Neural cell (in vitro differentiated cells): Measurements from ENCODE around the gene IFIT1B. TPM values are rescaled to one million over a fixed set of nuclear protein-coding genes. Genes with fewer than 3 reads are reported as not detected.

ENCODE experiments used
- H2AFZ ChIP-seq: fragments of 200-600, 300-800 bp; sonication (generic), shearing (Covaris generic); 2 replicates; pipeline ENCODE4 v1.6.0; 2014; ENCODE audit warnings: low read depth, mild to moderate bottlenecking, antibody characterized with exemption, low read length, moderate library complexity
- H3F3A ChIP-seq: fragments of 200-600 bp; shearing (Covaris generic); 2 replicates; pipeline ENCODE4 v1.6.1; 2016; ENCODE audit warnings: mild to moderate bottlenecking, moderate library complexity, mixed read lengths, antibody characterized with exemption, low read length; ENCODE audit not compliant: insufficient read depth, poor library complexity, severe bottlenecking
- H3K27ac ChIP-seq: fragments of 200-600, 300-800 bp; sonication (generic), shearing (Covaris generic); 2 replicates; pipeline ENCODE4 v1.5.1; 2014; ENCODE audit warnings: mild to moderate bottlenecking, low read length, moderate library complexity
- H3K27me3 ChIP-seq: fragments of 300-800, 200-600 bp; sonication (generic), shearing (Covaris generic); 2 replicates; pipeline ENCODE4 v1.6.0; 2014; ENCODE audit warnings: mild to moderate bottlenecking, low read depth, low read length, moderate library complexity; ENCODE audit not compliant: insufficient read depth
- H3K36me3 ChIP-seq: fragments of 300-800, 200-600 bp; sonication (generic), shearing (Covaris generic); 2 replicates; pipeline ENCODE4 v1.5.1; 2014; ENCODE audit warnings: mild to moderate bottlenecking, antibody characterized with exemption, low read length, moderate library complexity; ENCODE audit not compliant: insufficient read depth
- H3K4me2 ChIP-seq: fragments of 300-800, 200-600 bp; sonication (generic), shearing (Covaris generic); 2 replicates; pipeline ENCODE4 v1.6.0; 2014; ENCODE audit warnings: mild to moderate bottlenecking, low read length
- H3K4me3 ChIP-seq: fragments of 300-800, 200-600 bp; sonication (generic), shearing (Covaris generic); 2 replicates; pipeline ENCODE4 v1.5.1; 2014; ENCODE audit warnings: mild to moderate bottlenecking, low read length, moderate library complexity
- H3K79me2 ChIP-seq: fragments of 200-600 bp; shearing (Covaris generic); replicated peaks from 2 replicates; pipeline ENCODE4 v1.6.0; 2014; ENCODE audit warnings: mild to moderate bottlenecking, low read length, moderate library complexity; ENCODE audit not compliant: insufficient read depth
- H3K9ac ChIP-seq: fragments of 300-800, 200-600 bp; sonication (generic), shearing (Covaris generic); 2 replicates; pipeline ENCODE4 v1.6.1; 2016; ENCODE audit warnings: mild to moderate bottlenecking, low read length, mixed read lengths
- H3K9me2 ChIP-seq: fragments of 200-600 bp; shearing (Covaris generic); 2 replicates; pipeline ENCODE4 v1.6.1; 2016; ENCODE audit warnings: mild to moderate bottlenecking, low read length, mixed read lengths; ENCODE audit not compliant: insufficient read depth
- H3K9me3 ChIP-seq: fragments of 200-600, 300-800 bp; sonication (generic), shearing (Covaris generic); 2 replicates; pipeline ENCODE4 v1.6.1; 2016; ENCODE audit warnings: mild to moderate bottlenecking, mixed run types, low read length, moderate library complexity, mixed read lengths
- H4K20me1 ChIP-seq: fragments of 200-600 bp; shearing (Covaris generic); 2 replicates; pipeline ENCODE4 v1.6.1; 2016; ENCODE audit warnings: mild to moderate bottlenecking, mixed run types; ENCODE audit not compliant: insufficient read depth
- EP300 ChIP-seq: fragments of 450-650 bp; conservative IDR thresholded peaks from 2 replicates; pipeline ENCODE4 v1.6.1; 2014; ENCODE audit warnings: antibody characterized with exemption, mild to moderate bottlenecking, moderate library complexity; ENCODE audit not compliant: poor library complexity, severe bottlenecking
- EZH2 ChIP-seq: fragments of 200-600, 300-800 bp; shearing (Covaris generic), sonication (generic); IDR thresholded peaks from 2 replicates; pipeline ENCODE4 v1.6.1; 2014; ENCODE audit warnings: antibody characterized with exemption, low read length, borderline replicate concordance, mild to moderate bottlenecking; ENCODE audit not compliant: insufficient read depth, poor library complexity, severe bottlenecking
- MXI1 ChIP-seq: fragments of 450-650 bp; conservative IDR thresholded peaks from 2 replicates; pipeline ENCODE4 v1.6.1; 2014; ENCODE audit warnings: antibody characterized with exemption, mild to moderate bottlenecking; ENCODE audit not compliant: poor library complexity, severe bottlenecking
- POLR2AphosphoS5 ChIP-seq: IDR thresholded peaks from 2 replicates; pipeline ENCODE4 v1.6.1; 2012
- RAD21 ChIP-seq: fragments of 450-650 bp; conservative IDR thresholded peaks from 2 replicates; pipeline ENCODE4 v1.6.1; 2014; ENCODE audit warnings: antibody characterized with exemption, mild to moderate bottlenecking, moderate library complexity
- SMC3 ChIP-seq: fragments of 450-650 bp; conservative IDR thresholded peaks from 2 replicates; pipeline ENCODE4 v1.6.1; 2014; ENCODE audit warnings: antibody characterized with exemption, mild to moderate bottlenecking, moderate library complexity; ENCODE audit not compliant: poor library complexity
- TAF1 ChIP-seq: IDR thresholded peaks from 2 replicates; pipeline ENCODE4 v1.6.1; 2012; ENCODE audit warnings: low read depth
- polyA plus RNA-seq: library from polyadenylated mRNA; depleted of rRNA; stranded (reverse); fragments of >200 nt; gene quantifications from 2 replicates; pipeline ENCODE4 v1.2.3, GENCODE V29; 2014
- TF ChIP-seq, protein P1 (sequence below): IDR thresholded peaks from 2 replicates; pipeline ENCODE4 v1.6.1; 2012; ENCODE audit warnings: borderline replicate concordance

Gene IFIT1B
- polyA plus RNA-seq, 1 donor from 2014 or later, result not detected

DNA sequence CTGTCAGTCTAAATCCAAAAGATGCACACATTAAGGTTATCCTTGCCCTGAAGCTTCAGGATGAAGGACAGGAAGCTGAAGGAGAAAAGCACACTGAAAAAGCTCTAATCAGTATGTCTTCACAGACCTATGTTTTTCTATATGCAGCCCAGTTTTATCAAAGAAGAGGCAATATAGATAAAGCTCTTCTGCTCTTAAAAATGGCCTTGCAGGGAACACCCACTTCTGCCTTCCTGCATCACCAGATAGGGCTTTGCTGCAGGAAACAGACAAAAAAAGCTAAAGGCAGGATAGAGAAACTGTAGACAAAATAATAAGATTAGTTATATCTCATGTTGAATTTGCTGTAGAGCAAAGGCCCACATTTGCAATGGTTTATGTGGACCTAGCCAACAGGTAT, 14.9 kb upstream of the IFIT1B start:
- H3K27me3 ChIP-seq, result no peaks in the 10 kb centered on the region
- TF ChIP-seq SMC3, result no peak
- TF ChIP-seq EP300, result no peak
- TF ChIP-seq POLR2AphosphoS5, result no peak
- TF ChIP-seq MXI1, result no peak
- TF ChIP-seq, protein P1, sequence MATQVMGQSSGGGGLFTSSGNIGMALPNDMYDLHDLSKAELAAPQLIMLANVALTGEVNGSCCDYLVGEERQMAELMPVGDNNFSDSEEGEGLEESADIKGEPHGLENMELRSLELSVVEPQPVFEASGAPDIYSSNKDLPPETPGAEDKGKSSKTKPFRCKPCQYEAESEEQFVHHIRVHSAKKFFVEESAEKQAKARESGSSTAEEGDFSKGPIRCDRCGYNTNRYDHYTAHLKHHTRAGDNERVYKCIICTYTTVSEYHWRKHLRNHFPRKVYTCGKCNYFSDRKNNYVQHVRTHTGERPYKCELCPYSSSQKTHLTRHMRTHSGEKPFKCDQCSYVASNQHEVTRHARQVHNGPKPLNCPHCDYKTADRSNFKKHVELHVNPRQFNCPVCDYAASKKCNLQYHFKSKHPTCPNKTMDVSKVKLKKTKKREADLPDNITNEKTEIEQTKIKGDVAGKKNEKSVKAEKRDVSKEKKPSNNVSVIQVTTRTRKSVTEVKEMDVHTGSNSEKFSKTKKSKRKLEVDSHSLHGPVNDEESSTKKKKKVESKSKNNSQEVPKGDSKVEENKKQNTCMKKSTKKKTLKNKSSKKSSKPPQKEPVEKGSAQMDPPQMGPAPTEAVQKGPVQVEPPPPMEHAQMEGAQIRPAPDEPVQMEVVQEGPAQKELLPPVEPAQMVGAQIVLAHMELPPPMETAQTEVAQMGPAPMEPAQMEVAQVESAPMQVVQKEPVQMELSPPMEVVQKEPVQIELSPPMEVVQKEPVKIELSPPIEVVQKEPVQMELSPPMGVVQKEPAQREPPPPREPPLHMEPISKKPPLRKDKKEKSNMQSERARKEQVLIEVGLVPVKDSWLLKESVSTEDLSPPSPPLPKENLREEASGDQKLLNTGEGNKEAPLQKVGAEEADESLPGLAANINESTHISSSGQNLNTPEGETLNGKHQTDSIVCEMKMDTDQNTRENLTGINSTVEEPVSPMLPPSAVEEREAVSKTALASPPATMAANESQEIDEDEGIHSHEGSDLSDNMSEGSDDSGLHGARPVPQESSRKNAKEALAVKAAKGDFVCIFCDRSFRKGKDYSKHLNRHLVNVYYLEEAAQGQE, result no peak
- no peak for TF ChIP-seq TAF1
- TF ChIP-seq RAD21, result no peak
- H3K4me2 ChIP-seq, result no peak overlapping the region
- H3K79me2 ChIP-seq, result no peaks in the 10 kb centered on the region
- H3K9ac ChIP-seq, result no peak overlapping the region
- no peaks in the 10 kb centered on the region for H3F3A ChIP-seq
- no peak overlapping the region for H2AFZ ChIP-seq
- no peak overlapping the region for H3K4me3 ChIP-seq
- no peaks in the 10 kb centered on the region for H4K20me1 ChIP-seq
- no peak overlapping the region for H3K27ac ChIP-seq
- no peaks in the 10 kb centered on the region for H3K9me2 ChIP-seq
- H3K9me3 ChIP-seq, result no peaks in the 10 kb centered on the region
- H3K36me3 ChIP-seq, result no peaks in the 10 kb centered on the region

DNA sequence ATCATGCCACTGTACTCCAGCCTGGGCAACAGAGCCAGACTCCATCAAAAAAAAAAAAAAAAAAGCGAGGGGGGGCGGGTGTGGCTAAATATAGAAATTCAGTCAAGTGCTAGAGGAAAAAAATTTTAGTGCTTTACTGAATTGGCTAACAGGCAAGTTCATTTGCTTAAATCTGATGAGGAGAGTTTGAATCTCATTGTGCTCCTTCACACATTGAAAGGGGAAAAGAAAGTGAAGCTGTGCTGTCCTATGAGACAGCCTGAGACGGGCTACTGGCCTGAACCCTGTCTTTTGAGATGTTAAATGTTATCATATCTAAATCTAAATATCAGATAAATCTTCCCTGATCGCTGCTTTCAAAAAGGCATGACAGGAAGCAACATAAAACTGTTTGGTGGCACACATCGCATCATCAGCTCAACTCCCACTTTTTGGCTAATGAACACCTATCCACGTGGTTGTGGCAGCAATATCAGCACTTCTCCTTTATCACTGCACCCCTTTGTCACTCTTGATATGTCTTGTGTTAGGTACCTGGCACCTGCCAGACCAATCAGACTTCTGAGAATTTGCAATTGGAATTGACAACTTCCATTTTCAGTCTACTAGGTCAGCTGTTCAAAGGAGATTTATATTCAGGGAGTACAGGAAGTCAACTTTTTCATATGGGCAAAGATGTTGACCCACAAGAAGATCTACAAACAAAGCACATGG, 14.0 kb upstream of the IFIT1B start:
- Histone ChIP-seq H3K27ac (no peak overlapping the region), H3K9ac (no peak overlapping the region), H3K4me3 (no peak overlapping the region), H3K4me2 (no peak overlapping the region), H3F3A (no peaks in the 10 kb centered on the region), H3K9me3 (no peaks in the 10 kb centered on the region), H3K79me2 (no peaks in the 10 kb centered on the region), H3K36me3 (no peaks in the 10 kb centered on the region), H3K9me2 (no peaks in the 10 kb centered on the region), H3K27me3 (no peaks in the 10 kb centered on the region), H4K20me1 (no peaks in the 10 kb centered on the region), H2AFZ (no peak overlapping the region)
- TF ChIP-seq EP300 (no peak), MXI1 (no peak), RAD21 (no peak), EZH2 (no peak), TAF1 (no peak), POLR2AphosphoS5 (no peak)
- TF ChIP-seq, protein P1, result no peak
